Measurements from ENCODE around the gene SCML1. TPM values are rescaled to one million over a fixed set of nuclear protein-coding genes. Genes with fewer than 3 reads are reported as not detected.
A peak's percentile ranks its signal among the peaks of the same experiment; 100 is the strongest.

SCML1 gene
- polyA plus RNA-seq (ENCODE audit: insufficient read length in 4 of 4), result 10 to 100 TPM; 15.6 to 38.0 (median 22.3) TPM

DNA sequence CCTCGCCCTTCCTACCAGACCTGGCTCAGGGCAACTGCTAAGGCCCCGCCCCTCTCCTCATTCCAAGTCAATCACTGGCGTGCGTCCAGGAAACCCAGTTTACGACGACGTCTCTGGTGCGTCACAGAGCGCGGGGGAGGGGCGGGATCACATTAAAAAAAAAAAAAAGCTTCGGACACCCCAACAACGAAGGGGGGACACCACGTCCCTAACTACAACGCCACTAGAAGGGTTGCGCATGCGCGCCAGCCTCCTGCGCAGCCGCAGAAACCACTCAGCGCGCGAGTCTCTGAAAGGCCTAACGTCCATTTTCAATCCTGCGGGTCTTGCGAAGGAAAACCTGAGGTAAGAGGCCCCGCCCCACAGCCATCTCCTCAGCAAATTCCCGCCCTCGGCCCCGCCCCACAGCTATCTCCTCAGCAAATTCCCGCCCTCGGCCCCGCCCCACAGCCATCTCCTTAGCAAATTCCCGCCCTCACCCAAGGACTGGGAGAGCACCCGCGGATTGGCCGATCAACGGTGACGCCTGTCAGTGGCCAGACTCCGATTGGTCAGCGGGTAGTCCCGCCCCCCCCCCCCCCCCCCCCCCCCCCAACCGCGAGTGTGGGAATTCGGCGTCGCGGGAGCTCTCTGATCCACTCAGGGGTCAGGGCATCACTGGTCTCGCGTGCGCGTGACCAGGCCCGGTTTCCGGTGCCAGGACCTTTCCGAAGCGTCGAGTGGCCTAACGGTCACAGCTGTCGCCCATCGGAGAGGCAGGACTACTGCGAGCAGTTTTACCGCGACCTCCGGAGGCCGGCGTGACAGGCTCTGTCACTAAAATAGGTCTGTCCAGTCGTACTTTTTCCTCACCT lies at the start of gene SCML1:
Gene SCML1, plus strand, starts transcription at position 638 of the 854 bp plus-strand sequence. CDS start 6,694 bp downstream, outside the sequence.
- DNase-seq (ENCODE audit: low read depth in 4 of 4, low spot score in 2 of 4), result peak; percentile 69 to 88 (median 83)

GRCh38 chrX:17687648-17688047 lies 49.6 kb upstream of the SCML1 start:
- no peak for DNase-seq (ENCODE audit: low read depth in 4 of 4, low spot score in 2 of 4)

DNA sequence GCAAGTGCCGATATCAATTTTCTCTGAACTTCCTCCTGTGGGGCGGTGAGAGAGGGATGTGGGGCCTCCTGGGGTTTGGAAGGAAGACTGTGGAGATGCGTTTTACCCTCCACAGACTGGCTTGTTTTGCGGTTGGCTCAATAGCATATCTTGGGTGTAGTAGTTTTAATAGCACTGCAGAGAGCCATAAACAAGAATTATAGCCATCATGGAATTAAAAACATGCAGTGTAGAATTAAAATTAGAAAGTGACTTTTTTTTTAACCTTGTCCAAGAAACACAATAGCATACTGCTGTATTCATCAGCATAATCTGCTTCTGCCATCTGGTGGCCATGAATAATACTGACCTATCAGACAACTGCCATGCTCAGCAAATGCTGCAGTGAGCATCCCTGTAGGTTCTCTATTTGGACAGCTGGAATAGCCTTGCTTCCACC lies 47.3 kb upstream of the SCML1 start:
- peak; percentile 32 to 68 (median 50) for DNase-seq (ENCODE audit: low read depth in 4 of 4, low spot score in 2 of 4)

DNA sequence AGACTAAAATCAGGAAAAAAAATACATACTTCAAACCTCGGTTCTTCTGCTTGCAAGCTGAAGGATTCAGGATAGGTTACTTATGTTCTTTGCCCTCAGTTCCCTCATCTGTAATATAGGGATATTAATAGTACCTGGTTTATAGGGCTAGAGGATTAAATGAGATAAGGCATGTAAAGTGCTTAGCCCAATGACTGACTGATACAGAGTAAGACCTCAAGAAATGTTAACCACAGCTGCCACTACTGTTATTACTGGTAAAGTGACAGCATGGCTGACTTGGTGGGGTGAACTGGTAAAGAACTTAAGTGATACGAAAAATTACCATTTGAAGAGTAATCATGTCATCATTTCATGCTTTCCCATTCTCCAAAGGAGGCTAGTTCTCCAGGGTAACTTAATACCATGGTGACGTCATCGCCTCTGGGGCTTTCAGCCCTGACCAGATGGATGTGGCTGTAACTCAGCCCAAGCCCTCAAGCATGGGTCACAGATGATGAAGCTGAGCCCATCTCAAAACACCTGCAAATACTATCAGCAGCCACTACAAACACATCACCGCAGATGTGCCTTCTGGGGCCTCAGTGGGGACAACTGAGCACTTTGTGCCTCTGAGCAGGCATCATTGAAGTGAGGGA lies 44.5 kb upstream of the SCML1 start:
- peak in 1 of 4 donors; percentile 5 for DNase-seq (ENCODE audit: low read depth in 4 of 4, low spot score in 2 of 4)

GRCh38 chrX:17697191-17697590 lies 40.1 kb upstream of the SCML1 start:
- DNase-seq (ENCODE audit: low read depth in 4 of 4, low spot score in 2 of 4), result no peak

DNA sequence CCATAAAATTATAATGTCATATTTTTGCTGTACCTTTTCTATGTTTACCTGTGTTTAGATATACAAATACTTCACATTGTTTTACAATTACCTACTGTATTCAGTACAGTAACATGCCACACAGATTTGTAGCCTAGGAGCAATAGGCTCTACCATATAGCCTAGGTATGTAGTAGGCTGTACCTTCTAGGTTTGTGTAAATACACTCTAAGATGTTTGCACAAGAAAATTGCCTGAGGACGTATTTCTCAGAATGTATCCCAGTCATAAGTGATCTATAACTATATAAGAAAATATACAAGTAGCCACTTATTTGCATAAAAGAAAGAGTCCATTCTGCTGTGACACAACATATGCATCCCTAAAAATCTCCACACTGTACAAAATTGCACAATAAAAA lies 36.3 kb upstream of the SCML1 start:
- DNase-seq (ENCODE audit: low read depth in 4 of 4, low spot score in 2 of 4), result no peak

GRCh38 chrX:17703201-17703600 lies 34.1 kb upstream of the SCML1 start:
- no peak for DNase-seq (ENCODE audit: low read depth in 4 of 4, low spot score in 2 of 4)

- DNase-seq (ENCODE audit: low read depth in 4 of 4, low spot score in 2 of 4), result no peak
Observed at GRCh38 chrX:17705211-17705610, 32.1 kb upstream of the SCML1 start.

- DNase-seq (ENCODE audit: low read depth in 4 of 4, low spot score in 2 of 4), result no peak
Observed at GRCh38 chrX:17706676-17707075, 30.6 kb upstream of the SCML1 start.

- DNase-seq (ENCODE audit: low read depth in 4 of 4, low spot score in 2 of 4), result no peak
Observed at GRCh38 chrX:17707731-17708130, 29.6 kb upstream of the SCML1 start.

DNA sequence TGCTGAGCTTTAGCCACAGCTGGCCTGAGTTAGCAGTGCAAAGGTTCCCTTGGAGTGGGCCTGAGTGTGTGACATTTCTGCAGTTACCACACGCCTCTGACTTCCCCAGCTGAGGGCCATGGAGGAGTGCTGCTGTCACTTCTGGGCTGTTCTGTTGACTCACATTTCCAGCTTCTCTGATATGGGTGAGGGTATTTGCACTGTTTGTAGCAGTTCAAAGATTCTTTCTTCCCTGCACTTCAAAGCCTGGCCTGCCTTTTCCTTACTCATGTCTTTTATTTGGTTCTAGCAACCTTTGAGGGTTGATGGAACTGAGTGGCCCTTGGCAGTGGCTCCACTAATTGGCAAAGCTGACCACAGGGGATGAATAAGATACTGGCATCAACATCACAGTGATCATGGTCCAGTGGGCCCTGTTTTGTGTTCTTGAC lies 26.4 kb upstream of the SCML1 start:
- DNase-seq (ENCODE audit: low read depth in 4 of 4, low spot score in 2 of 4), result no peak

- DNase-seq (ENCODE audit: low read depth in 4 of 4, low spot score in 2 of 4), result no peak
Observed at GRCh38 chrX:17713288-17713687, 24.0 kb upstream of the SCML1 start.

DNA sequence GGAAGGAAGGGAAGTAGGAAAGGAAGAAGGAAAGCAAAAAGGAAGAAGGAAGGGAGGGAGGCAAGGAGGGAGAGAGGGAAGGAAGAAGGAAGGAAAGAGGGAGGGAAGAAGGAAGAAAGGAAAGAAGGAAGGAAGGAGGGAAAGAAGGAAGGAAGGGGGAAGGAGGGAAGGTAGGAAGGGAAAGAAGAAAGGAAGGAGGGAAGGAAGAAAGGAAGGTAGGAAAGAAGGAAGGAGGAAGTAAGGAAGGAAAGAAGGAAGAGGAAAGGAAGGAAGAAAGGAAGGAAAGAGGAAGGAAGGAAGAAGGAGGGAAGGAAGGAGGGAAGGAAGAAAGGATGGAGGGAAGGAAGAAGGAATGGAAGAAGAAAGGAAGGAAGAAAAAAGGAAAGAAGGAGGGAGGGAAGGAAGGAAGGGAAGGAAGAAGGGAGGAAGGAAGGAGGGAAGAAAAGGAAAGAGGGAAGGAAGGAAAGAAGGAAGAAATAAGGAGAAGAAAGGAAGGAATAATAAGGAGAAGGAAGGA lies 18.6 kb upstream of the SCML1 start:
- no peak for DNase-seq (ENCODE audit: low read depth in 4 of 4, low spot score in 2 of 4)

- no peak for DNase-seq (ENCODE audit: low read depth in 4 of 4, low spot score in 2 of 4)
Observed at GRCh38 chrX:17719711-17720110, 17.6 kb upstream of the SCML1 start.

GRCh38 chrX:17721715-17722114 lies 15.6 kb upstream of the SCML1 start:
- no peak for DNase-seq (ENCODE audit: low read depth in 4 of 4, low spot score in 2 of 4)

DNA sequence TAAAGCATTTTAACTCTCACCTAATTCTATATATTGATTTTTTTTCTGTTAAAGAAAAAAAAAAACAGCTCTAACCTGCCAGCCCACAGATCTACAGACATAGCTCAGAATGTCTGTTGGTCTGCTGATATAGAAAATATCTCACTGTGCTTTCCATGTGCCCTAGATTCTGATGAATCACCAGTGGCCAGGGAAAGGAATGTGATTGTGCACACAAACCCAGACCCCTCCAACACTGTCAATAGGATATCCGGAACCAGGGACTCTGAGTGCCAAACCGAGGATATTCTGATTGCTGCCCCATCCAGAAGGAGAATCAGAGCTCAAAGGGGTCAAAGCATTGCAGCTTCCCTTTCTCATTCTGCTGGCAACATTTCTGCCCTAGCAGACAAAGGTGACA lies 12.1 kb upstream of the SCML1 start:
- no peak for DNase-seq (ENCODE audit: low read depth in 4 of 4, low spot score in 2 of 4)

- DNase-seq (ENCODE audit: low read depth in 4 of 4, low spot score in 2 of 4), result no peak
Observed at GRCh38 chrX:17732138-17732783, 5.0 kb upstream of the SCML1 start.

DNA sequence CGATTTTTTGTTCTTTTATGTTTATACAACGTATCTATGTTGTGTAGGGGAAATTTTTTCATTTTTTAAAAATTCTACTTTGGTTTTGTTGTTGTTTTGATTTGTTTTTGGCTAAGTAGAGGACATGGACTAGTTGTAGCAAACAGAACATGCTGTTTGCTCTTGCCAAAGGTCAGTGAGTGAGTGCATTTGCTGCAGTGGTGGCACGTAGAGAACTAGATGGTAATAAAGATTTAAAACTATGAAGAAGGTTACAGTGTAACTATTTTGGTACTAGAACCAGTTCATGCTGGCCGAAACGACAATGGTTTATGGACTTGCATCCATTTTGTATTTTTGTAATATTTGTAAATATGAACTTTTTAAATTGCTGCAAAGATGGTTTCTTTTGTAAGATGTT lies 1.9 kb upstream of the SCML1 start:
- DNase-seq (ENCODE audit: low read depth in 4 of 4, low spot score in 2 of 4), result no peak

DNA sequence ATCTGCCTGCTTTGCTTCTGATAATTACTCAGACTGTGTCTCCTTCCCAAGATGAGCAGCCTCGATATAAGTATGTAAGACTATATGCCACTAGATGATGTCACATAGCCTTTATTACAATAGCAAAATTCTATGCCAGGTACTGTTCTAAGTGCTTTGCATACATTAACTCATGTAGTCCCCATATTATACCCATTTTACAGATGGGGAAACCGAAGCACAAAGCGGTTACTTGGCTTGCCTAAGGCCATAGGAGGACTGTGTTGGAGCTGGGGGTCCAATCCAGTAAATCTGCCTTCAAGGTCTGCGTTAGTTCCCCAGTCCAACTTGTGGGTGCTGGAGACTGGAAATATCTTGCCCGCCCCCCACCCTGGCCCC lies 826 bp upstream of the SCML1 start:
- no peak for DNase-seq (ENCODE audit: low read depth in 4 of 4, low spot score in 2 of 4)

DNA sequence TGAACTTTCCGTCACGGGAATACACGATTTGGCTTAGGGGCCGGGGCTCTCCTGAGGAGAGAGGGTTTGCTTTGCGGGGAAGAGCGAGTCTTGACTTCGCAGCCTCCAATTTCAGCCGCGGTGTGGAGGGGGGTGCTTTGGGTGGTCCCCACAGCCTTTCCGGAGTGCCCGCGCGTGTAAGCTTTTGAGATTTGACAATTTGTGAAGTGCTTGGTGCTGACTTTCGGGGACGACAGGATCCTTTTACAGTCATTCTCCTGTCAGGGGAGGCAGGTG lies 355 bp downstream of the SCML1 start:
- peak in 2 of 4 donors; percentile 16 to 41 for DNase-seq (ENCODE audit: low read depth in 4 of 4, low spot score in 2 of 4)

- DNase-seq (ENCODE audit: low read depth in 4 of 4, low spot score in 2 of 4), result no peak
Observed at GRCh38 chrX:17737986-17738713, 857 bp downstream of the SCML1 start.
